Gastroesophageal sphincter (tissue), 4 donors: Measurements from ENCODE around the gene SLC6A12. TPM values are rescaled to one million over a fixed set of nuclear protein-coding genes. Genes with fewer than 3 reads are reported as not detected.

Experiments used
- ATAC-seq: fragments of 150-250 bp; one replicate; pipeline ENCODE4 v1.9.1; 2016; ENCODE audit warnings: mild to moderate bottlenecking, moderate library complexity
- H3K27ac ChIP-seq, 4 donors: fragments of 200-600 bp; sonication (generic) in 3 of 4; 1 replicate in 3 of 4; 2 replicates in 1 of 4; pipeline ENCODE4 v1.5.1; 2016 to 2019
- H3K27me3 ChIP-seq: fragments of 200-600 bp; sonication (generic); one replicate; pipeline ENCODE4 v1.5.1; 2019
- H3K36me3 ChIP-seq, 2 donors: fragments of 200-600 bp; sonication (generic); one replicate each; pipeline ENCODE4 v1.5.1; 2019; ENCODE audit warnings: control low read depth in 1 of 2
- H3K4me1 ChIP-seq, 3 donors: fragments of 200-600 bp; sonication (generic); 1 replicate in 2 of 3; 2 replicates in 1 of 3; pipeline ENCODE4 v1.5.1; 2016 to 2019; ENCODE audit warnings: control low read depth in 2 of 3
- H3K4me3 ChIP-seq, 2 donors: fragments of 200-600 bp; sonication (generic); one replicate each; pipeline ENCODE4 v1.5.1; 2019; ENCODE audit warnings: mild to moderate bottlenecking in 1 of 2, moderate library complexity in 1 of 2
- H3K9me3 ChIP-seq, 3 donors: fragments of 200-600 bp; sonication (generic); one replicate each; pipeline ENCODE4 v1.5.1; 2017 to 2019; ENCODE audit warnings: control low read depth in 2 of 3
- CTCF ChIP-seq, 4 experiments: fragments of 200-600 bp in 2 of 4; fragments of 450-650 bp in 2 of 4; sonication (generic) in 1 of 4; IDR thresholded peaks; one replicate each; pipeline ENCODE4 v1.5.1; 2017 to 2019; ENCODE audit warnings: antibody characterized with exemption in 4 of 4, mild to moderate bottlenecking in 2 of 4, moderate library complexity in 2 of 4
- EP300 ChIP-seq: sonication (generic); formaldehyde crosslinking; IDR thresholded peaks from one replicate; pipeline ENCODE4 v1.6.1; 2017; ENCODE audit warnings: antibody characterized with exemption, mild to moderate bottlenecking
- POLR2A ChIP-seq, 2 donors: fragments of 450-650 bp; IDR thresholded peaks; one replicate each; pipeline ENCODE4 v1.6.1; 2017; ENCODE audit warnings: antibody characterized with exemption in 2 of 2, mild to moderate bottlenecking in 2 of 2, moderate library complexity in 1 of 2
- POLR2AphosphoS5 ChIP-seq: sonication (generic); formaldehyde crosslinking; IDR thresholded peaks from one replicate; pipeline ENCODE4 v1.6.1; 2017; ENCODE audit warnings: antibody characterized with exemption
- WGBS, 2 donors: methylation state at CpG; one replicate each; pipeline ENCODE4 v1.1.5; 2018; ENCODE audit warnings: low coverage in 1 of 2; 5-methylcytosine and 5-hydroxymethylcytosine counted together
- total RNA-seq, 4 donors: library from RNA; depleted of rRNA; stranded (reverse); fragments of >200 nt; gene quantifications; one replicate each; pipeline ENCODE4 v1.1.0, GENCODE V29; 2016

The SLC6A12 gene
- total RNA-seq, 4 donors from 2014 or later: 11.3 TPM; not detected in 3

- 20 to 75% methylated on average over 1 to 4 of the region's 18 CpGs for WGBS, 2 donors
- H3K4me1 ChIP-seq: no peaks in the 10 kb centered on the region
- no peak for ATAC-seq
- H3K27me3 ChIP-seq: peaks cover 39% of the 10 kb centered on the region
- TF ChIP-seq EP300: no peak
- no peak for TF ChIP-seq POLR2A (IDR thresholded peaks at IDR 0.05)
- no peak for TF ChIP-seq POLR2AphosphoS5
- no peak for TF ChIP-seq CTCF (IDR thresholded peaks at IDR 0.05)
- no peaks in the 10 kb centered on the region for H3K9me3 ChIP-seq
- no peak overlapping the region for H3K4me3 ChIP-seq
- no peaks in the 10 kb centered on the region for H3K36me3 ChIP-seq
- H3K27ac ChIP-seq: no peak overlapping the region
Observed at GRCh38 chr12:162467-163307, 51.3 kb downstream of the SLC6A12 start.

- no peaks in the 10 kb centered on the region for H3K9me3 ChIP-seq
- H3K4me3 ChIP-seq: no peak overlapping the region
- TF ChIP-seq POLR2A (IDR thresholded peaks at IDR 0.05): no peak
- TF ChIP-seq CTCF (IDR thresholded peaks at IDR 0.05): no peak
- TF ChIP-seq POLR2AphosphoS5: no peak
- no peak for TF ChIP-seq EP300
- 75 to 83% methylated on average over 2 to 4 of the region's 8 CpGs for WGBS, 2 donors
- no peak for ATAC-seq
- no peaks in the 10 kb centered on the region for H3K36me3 ChIP-seq
- no peak overlapping the region for H3K27ac ChIP-seq
- no peaks in the 10 kb centered on the region for H3K4me1 ChIP-seq
- H3K27me3 ChIP-seq: peaks cover 36% of the 10 kb centered on the region
Observed at GRCh38 chr12:161823-162222, 52.1 kb downstream of the SLC6A12 start.

GRCh38 chr12:160858-161257 lies 53.1 kb downstream of the SLC6A12 start:
- 64 to 68% methylated on average over 8 to 9 of the region's 9 CpGs for WGBS, 2 donors
- Histone ChIP-seq H3K36me3 (no peaks in the 10 kb centered on the region), H3K4me1 (no peaks in the 10 kb centered on the region), H3K9me3 (no peaks in the 10 kb centered on the region), H3K27ac (no peak overlapping the region), H3K27me3 (peaks cover 42% of the 10 kb centered on the region), H3K4me3 (no peak overlapping the region)
- no peak for ATAC-seq
- TF ChIP-seq POLR2AphosphoS5 (no peak), CTCF (IDR thresholded peaks at IDR 0.05) (no peak), EP300 (no peak)

GRCh38 chr12:159156-159782 lies 54.7 kb downstream of the SLC6A12 start:
- Histone ChIP-seq H3K27me3 (peaks cover 40% of the 10 kb centered on the region), H3K36me3 (no peaks in the 10 kb centered on the region), H3K4me3 (no peak overlapping the region), H3K9me3 (no peaks in the 10 kb centered on the region), H3K27ac (no peak overlapping the region), H3K4me1 (no peaks in the 10 kb centered on the region)
- ATAC-seq: no peak
- no peak for TF ChIP-seq POLR2AphosphoS5
- no peak for TF ChIP-seq CTCF (IDR thresholded peaks at IDR 0.05)
- TF ChIP-seq EP300: no peak
- TF ChIP-seq POLR2A (IDR thresholded peaks at IDR 0.05): no peak
- 73 to 82% methylated on average over 2 to 6 of the region's 7 CpGs for WGBS, 2 donors

GRCh38 chr12:157644-158043 lies 56.3 kb downstream of the SLC6A12 start:
- Histone ChIP-seq H3K9me3 (no peaks in the 10 kb centered on the region), H3K27ac (no peak overlapping the region), H3K4me1 (no peaks in the 10 kb centered on the region), H3K4me3 (no peak overlapping the region), H3K27me3 (peaks cover 39% of the 10 kb centered on the region), H3K36me3 (no peaks in the 10 kb centered on the region)
- no peak for ATAC-seq
- 100% methylated on average over 2 of the region's 12 CpGs; no CpG with 5 or more reads in 1 of the 2 donors for WGBS, 2 donors
- no peak for TF ChIP-seq EP300
- TF ChIP-seq POLR2AphosphoS5: no peak
- no peak for TF ChIP-seq CTCF (IDR thresholded peaks at IDR 0.05)
- TF ChIP-seq POLR2A (IDR thresholded peaks at IDR 0.05): no peak
